ENCODE measurements around the gene ATOSB.

- TF ChIP-seq CTCF (IDR thresholded peaks at IDR 0.05; ENCODE audit: low read depth, low read length, missing input control) (no peak), GABPA (IDR thresholded peaks at IDR 0.05 in 1 of 2, conservative IDR thresholded peaks at IDR 0.05 in 1 of 2) (no peak), FOXA1 (IDR thresholded peaks at IDR 0.05) (no peak), SP1 (IDR thresholded peaks at IDR 0.05) (no peak), RAD21 (IDR thresholded peaks at IDR 0.05) (no peak), REST (IDR thresholded peaks at IDR 0.05) (no peak), MAX (IDR thresholded peaks at IDR 0.05) (no peak), ZBTB33 (IDR thresholded peaks at IDR 0.05) (no peak), TAF1 (conservative IDR thresholded peaks at IDR 0.05) (no peak)
These were observed 9.3 kb downstream of the ATOSB start for GRCh38 chr9:35106343-35106730.

All from liver (tissue), 3 donors.